NCI-H774 (cell line): ENCODE data around the gene SPTB.
A peak's percentile ranks its signal among the peaks of the same experiment; 100 is the strongest.

Experiments
- DNase-seq: peaks from one replicate; lab custom pipeline; 2025; lab: John Stamatoyannopoulos, UW

Gene SPTB

GRCh38 chr14:64885559-64885958 lies 5.9 kb upstream of the SPTB start:
- no peak for DNase-seq

DNA sequence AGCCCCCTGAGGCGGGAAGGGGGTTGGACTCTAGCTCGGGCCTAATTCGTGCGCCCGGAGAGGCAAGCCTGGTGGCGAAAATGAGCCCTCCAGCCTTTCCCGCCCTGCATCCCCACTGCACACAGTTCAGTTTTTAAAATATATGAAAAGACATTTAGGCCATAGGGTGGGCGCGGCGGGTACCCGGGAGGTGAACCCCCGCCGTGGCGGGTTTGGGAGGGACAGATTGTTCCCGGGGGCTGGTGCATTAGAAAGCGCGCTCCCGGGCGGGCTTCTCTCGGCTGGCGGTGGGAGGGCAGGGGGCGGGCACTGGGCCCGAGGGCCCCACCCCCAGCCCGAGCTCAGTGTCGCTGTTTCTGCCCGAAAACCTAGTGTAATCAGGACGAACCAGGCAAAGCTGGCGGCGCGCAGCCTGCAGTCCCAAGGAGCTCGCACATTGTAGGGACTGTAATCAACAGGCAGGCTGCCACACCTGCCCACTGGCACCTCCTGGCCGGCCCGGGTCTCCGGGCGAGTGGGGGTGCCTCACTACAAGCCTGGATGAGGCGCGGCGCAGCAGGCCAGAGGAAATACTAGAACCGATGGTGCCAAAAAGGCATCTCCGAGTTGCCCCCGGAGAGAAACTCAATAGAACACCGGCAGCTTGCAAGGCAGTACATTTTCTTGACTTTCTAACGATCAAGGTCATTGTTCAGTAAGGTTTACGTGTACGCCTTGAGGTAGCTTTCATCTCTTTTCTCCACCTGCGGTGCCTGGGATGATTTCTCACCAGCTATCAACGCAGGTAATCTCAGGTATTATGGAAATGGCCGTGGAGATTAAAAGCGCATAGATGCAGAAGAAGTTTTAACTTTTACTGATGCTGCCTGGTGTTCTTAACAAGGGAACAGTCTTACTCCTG lies 764 bp upstream of the SPTB start:
- peak; percentile 38 for DNase-seq

GRCh38 chr14:64878837-64879634 lies 671 bp downstream of the SPTB start:
- DNase-seq: no peak

DNA sequence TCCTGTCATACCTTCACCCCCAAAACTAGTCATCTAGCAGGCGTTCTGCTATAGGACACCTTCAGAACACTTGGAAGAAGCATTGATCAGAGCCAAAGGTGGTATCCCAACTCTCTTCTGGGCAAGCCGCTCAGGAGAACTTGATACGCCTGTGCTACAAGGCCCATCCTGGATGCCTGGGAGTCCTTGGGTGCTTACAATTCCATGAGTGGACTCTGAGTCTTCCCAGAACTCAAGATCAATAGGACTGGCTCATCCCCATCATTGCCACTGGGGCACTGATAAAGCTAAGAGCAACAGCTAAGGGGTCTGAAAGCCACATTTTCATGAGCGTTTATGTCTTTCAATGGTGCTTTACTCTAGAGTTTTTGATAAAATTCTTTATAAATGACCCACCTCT lies 1.9 kb downstream of the SPTB start:
- no peak for DNase-seq

GRCh38 chr14:64875350-64875749 lies 4.4 kb downstream of the SPTB start:
- no peak for DNase-seq

GRCh38 chr14:64873506-64874219 lies 6.0 kb downstream of the SPTB start:
- no peak for DNase-seq

DNA sequence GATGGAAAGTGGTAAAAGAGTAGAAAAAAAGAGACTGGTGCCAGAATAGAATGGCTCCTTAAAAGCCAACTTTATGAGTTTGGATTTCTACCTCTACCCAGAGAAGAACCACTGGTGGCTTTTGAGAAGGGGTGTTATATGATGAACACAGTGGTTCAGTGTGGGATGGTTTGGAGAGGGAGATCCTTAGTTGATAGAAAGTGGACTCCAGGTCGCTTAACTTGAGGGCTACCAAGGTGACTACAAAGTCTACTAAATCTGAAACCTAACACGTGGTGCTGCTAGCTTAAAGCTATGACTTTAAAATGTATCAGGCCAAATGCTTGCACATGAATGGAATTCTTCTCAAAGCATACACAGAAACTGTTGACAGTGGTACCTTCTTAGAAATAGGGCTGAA lies 8.4 kb downstream of the SPTB start:
- no peak for DNase-seq

DNA sequence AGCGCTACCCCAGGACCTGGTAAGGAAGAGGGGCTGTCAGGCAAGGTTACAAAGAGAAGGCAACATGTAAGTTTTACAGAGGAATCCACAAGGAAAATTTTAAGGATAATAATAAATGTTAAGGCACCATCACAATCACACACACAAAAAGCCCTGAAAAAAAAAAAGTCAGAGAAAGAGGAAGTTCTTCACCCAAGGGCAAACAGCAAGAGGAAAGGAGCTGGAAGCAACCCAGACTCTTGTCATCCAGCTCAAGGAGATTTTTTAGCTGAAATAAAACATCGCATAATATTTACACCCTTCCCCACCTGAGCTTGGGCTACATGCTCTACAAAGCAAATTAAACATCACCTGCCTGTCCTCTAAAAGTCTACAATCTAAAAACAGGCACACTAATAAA lies 9.5 kb downstream of the SPTB start:
- no peak for DNase-seq

DNA sequence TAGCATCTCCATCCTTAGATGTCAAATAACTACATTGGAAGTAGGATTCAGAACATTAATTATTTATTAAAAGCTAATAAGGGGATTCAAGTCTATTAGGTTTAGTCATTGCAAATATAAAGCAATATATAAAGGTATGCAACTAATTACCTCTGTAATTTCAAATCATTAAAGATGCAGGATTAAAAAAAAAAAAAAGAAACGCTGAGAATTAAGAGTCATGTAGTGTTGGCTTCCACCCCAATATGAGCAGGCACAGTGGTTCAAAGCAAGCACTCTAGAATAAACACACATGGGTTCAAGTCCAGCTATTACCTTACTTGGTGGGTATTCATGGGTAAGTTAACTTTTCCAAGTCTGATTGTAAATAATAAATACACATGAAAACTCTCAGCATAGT lies 10.9 kb downstream of the SPTB start:
- DNase-seq: no peak

DNA sequence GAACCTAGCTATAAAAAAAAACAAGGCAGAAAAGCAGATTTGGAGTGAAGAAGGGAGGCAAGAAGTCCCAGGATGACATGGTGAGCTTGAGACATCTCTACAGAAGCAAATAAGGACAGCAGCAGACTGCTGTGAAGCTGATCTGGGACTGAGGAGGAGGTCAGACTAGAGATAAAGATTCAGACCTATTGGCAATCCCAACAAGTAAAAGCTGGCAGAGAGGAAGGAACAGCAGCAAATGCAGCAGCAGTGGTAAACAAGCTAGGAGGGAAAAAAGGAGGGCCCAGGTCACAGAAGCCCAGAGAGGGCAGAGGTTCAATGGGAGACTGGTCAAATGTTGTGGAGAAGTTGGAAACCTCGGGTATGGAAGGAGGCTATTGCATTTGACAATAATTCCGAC lies 11.3 kb downstream of the SPTB start:
- DNase-seq: no peak

DNA sequence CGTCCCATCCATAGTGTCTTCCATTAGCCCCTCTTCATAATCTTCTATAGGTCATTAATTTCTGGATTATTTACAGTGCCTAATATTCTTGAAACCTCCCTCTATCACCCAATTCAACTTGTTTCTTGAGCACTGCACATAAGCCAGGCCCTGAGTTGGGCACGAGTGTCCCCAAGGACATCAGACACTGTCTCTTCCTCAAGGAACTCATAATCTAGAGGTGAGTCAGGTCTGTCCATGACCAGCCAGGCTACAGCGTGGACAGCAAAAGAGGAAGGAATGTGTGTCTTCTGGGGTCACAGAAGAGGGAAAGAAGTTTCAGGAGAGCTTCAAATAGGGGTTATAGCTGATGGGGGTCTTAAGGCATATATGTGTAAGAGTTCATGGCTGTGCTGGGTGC lies 12.5 kb downstream of the SPTB start:
- no peak for DNase-seq

DNA sequence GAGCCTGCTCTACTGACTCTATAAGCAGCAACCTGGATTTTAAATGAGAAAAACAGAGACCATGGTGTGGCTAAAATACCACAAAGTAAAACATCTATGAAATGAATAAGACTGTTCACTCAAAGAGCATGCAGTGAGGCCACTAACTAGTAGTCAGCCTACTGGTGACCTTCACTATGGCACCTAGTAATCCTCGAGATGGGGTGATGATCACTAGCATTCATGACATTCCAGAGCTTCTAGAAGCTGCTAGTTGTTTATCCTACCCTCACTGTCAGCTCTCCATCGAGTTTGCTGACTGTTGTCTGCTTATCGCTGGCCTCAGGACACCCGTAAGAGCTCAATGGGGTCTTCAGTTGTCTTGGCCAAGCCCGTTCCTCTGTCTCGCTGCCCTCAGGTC lies 13.7 kb downstream of the SPTB start:
- DNase-seq: no peak

GRCh38 chr14:64865109-64865508 lies 14.6 kb downstream of the SPTB start:
- DNase-seq: no peak

DNA sequence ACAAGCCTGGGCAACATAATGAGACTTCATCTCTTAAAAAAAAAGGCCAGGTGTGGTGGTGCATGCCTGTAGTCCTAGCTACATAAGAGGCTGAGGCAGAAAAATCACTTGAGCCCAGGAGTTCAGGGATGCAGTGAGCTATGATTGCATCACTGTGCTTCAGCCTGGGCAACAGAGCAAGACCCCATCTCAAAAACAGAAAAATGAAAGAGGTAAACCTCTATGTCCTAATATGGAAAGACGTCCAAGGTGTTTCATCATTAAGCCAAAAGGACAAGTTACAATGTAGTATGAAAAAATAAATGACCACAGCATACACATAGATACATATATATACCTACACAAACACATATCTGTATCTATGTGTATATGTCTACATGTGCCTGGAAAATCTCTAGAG lies 15.4 kb downstream of the SPTB start:
- DNase-seq: no peak

DNA sequence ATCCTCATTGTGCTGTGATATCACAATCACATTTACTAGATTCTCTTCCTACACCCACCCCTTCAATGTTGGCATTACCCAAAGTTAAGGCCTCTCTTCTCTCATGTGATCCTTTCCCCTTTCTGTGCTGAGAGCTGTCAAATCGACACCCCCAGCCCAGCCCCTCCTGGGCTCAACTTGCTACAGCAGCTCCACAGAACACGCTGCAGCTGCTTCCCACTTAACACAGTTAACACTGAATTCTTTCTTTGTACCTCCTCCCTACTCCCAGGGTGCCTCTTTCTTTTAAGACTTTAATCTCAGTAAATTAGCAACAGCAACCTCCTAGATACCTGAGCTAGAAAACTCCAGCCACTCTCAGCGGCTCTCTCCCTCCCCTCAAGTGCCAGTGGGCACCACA lies 17.8 kb downstream of the SPTB start:
- no peak for DNase-seq

DNA sequence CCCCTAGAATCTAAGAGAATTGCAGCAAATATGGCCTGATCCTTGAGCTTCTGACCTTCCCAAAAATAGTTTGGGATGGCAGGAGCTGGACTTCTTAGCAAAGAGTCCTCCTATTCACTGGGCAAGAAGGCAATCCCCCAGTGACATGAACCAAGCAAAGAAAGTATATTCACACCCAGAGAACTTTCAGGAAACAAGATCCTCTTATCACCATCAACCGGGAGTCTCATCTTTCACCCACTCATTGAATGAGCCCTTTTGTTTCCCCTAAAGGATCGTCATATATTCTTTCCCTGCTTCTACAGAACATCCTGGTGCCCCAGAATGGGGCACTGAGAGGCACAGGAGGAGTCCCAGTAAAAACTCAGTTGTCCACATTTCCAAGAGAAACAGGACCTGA lies 19.7 kb downstream of the SPTB start:
- no peak for DNase-seq

GRCh38 chr14:64857979-64858744 lies 21.5 kb downstream of the SPTB start:
- DNase-seq: no peak

DNA sequence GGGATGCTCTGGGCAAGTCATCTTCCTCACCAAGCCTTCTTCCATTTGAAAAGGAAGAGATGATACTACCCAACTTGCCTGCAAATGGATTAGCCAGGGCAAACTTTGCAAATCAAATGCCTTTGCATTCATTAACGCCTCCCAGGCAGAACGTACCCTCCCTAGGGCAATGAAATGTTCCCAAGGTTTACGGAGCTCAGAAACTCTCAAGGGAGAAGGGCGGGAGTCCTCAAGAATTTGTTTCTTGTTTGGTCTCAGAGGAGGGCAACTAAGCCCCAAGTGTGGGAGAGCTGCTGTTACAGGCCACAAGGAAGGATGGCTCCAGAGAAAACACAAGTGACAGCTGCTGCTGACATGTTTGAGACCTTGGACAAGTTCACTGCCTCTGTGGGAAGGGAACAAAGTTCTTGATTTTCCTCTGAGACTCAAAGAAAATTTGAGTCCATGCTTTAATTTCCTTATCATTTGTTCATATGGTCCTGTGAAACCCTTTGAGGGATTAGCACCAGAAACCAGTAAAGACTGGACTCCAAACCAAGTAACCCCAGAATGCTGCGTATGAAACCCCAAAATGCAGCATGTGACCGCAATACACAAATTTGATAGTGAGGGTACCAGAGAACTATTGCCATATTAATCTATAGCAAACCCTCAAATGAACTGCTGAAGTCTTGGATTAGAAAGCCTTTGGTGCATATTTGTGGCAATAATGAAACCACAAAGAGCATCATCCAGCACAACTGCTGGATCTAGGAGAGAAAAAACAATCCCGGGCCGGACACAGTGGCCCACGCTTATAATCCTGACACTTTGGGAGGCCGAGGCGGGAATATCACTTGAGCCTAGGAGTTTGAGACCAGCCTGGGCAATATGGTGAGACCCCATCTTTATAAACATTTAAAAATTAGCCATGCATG lies 22.9 kb downstream of the SPTB start:
- DNase-seq: no peak

GRCh38 chr14:64855721-64856528 lies 23.8 kb downstream of the SPTB start:
- DNase-seq: no peak
